ENCODE results near the gene CNR2.
"Not testable (repeated sequence)": the region's sequence is repeated elsewhere in the genome, so short reads cannot be mapped to it uniquely, and the experiment has no call there.

Gene CNR2

DNA sequence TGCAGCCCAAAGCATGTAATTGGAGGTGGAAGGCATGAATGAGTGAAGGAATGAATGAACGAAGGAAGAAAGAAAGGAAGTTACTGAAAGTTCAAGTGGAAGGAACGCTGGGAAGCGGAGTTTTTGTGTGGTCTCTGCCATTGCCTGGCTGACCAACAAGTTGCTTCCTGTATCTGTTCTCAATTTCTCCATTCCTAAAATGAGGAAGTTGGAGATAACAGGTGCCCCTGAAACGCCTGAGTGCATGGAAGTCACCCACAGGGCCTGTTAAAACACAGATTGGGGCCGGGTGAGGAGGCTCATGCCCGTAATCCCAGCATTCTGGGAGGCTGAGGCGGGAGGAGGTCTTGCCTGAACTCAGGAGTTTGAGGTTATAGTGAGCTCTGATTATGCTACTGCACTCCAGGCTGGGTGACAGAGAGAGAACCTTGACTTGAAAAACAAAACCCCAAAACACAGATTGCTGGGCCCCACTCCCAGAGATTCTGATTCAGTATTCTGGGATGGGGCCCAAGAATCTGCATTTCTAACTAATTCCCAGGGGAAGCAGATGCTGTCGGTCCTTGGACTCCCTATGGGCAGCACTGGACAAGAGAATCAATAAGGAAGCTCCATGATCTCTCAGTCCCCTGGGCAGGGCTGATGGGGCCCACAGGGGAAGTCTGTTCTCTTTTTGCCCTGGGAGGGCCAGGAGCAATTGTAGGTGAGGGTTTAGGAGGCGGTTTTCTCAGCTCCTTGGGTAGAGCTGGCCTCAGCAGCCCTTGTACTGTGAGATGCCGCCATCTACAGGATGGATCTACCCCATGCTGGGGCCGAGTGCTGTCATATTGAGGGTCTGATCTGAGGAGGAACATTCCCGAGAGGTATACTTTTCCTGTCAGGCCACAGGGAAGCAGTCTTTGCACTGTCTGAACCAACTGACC lies 3.3 kb upstream of the CNR2 start:
- no peak for DNase-seq

DNA sequence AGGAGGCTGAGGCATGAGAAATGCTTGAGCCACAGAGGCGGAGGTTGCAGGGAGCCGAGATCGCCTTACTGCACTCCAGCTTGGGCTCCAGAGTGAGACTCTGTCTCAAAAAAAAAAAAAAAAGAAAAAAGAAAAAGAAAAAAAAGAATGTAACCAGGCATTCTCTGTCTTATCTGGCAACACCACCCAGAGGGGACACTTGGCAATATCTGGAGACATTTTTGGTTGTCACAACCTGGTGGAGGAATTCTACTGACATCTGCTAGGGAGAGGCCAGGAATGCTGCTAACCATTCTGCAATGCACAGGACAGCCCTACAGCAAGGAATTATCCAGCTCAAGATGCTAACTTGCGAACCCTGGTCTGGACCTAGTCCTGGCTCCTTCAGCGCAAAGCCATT lies 2.3 kb upstream of the CNR2 start:
- DNase-seq = no peak

DNA sequence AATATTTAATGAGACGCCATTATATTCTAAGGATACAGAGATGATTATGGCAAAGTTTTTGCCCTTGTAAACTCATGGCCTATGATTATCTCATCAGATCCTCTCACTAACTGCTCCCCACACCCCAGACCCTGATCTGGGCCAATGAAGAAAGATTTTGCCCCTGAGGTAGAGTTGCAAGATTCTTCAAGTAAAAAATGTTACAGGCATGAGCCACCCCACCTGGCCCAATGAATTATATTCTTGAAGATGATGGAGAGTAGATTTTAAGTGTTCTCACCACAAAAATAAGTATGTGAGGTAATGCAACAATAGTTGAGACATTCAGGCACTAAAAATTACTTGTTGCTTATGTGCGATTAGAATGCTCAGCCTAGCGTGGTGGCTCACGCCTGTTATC lies 1.8 kb upstream of the CNR2 start:
- DNase-seq = no peak

GRCh38 chr1:23911921-23912320 lies 1.2 kb downstream of the CNR2 start:
- DNase-seq = no peak

DNA sequence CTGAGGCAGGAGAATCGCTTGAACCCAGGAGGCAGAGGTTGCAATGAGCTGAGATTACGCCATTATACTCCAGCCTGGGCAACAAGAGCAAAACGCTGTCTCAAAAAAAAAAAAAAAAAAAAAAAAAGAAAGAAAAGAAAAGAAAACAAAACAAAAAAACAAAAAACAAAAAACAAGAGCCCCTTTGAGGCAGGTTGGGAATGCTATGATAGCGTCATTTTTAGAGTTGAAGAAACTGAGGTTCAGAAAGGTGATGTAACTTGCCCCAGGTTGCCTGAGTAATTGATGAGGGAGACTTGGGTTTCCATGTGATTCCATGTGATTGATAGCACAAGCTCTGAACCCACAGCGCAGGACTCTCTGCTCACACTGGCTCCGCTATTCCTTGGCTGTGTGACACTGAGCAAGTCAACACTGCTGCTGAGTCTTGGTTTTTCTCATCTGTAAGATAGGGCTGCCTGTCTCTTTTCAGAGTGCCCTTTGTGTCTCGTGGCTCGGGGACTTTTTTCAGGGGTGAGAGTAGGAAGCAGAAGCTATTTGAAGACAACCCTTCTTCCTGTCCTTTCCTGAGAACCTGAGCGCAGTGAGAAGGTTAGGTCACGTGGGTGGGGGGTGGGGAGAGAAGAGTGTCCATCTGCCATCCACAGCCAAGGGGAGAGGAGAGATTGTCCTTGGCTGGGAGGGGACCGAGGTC lies 2.5 kb downstream of the CNR2 start:
- no peak for DNase-seq

GRCh38 chr1:23910144-23910543 lies 3.0 kb downstream of the CNR2 start:
- no peak for DNase-seq

DNA sequence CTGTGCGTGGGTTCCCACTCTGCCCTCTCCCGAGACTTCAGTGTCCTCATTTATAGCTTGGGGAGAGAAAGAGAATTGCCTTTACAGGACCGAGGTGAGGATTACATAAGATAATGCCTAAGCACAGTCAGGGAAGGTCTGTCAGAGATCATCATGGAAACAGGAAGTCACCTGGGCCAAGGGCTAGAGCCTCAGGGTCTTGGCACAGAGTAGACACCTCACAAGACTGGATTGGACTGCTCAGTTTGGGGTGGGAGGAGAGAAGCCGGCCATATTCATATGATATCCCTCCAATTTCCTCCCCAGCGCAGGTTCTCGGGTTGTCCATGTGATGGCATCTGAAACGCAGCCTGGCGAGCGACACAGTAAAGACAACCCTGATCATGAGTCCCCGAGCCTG lies 3.8 kb downstream of the CNR2 start:
- no peak for DNase-seq

GRCh38 chr1:23908453-23909341 lies 4.5 kb downstream of the CNR2 start:
- DNase-seq = no peak

- DNase-seq = no peak
These were observed 6.4 kb downstream of the CNR2 start for GRCh38 chr1:23906731-23907130.

GRCh38 chr1:23905461-23906025 lies 7.6 kb downstream of the CNR2 start:
- DNase-seq = no peak

DNA sequence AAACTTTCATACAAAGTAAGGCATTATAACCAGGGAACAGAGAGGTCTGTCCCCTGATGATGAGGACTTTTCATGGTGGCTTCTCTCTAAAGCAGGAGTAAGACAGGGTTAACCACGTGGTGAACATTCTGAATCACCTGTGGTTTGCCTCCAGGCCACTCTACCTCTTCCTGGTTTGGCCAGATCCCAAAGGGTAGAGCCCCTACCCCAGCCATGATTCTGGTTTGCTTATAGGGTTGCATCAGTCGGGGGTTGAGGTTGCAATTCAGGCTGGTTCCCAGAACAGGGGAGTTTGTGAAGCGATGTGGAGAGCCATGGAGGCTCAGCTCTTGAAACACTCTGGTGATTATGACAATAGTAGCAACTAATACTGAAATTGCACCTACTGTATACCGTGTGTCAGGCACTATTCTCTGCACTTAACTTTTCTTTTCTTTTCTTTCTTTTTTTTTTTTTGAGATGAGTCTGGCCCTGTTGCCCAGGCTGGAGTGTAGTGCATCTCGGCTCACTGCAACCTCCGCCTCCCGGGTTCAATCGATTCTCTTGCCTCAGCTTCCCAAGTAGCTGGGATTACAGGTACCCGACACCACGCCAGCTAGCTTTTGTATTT lies 8.3 kb downstream of the CNR2 start:
- no peak for DNase-seq

DNA sequence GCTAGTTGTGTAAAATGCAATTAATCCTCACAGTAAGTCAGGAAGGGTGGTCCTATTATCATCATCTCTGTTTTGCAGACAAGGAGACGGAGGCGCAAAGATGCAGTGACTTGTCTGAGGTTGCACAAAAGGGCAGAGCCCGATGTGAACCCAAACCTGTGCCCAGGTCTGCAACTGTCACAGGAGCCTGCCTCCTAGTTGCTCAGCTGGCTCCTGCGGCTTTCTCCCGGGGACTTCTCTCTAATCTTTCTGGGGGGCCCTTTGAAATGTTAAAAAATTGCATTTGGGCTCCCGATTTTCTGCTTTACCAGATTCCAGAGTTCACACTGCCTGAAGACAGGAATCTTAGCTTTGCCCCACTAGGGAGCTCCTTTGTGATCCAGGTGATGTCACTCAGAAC lies 9.4 kb downstream of the CNR2 start:
- DNase-seq = no peak

GRCh38 chr1:23902321-23903278 lies 10.6 kb downstream of the CNR2 start:
- DNase-seq = no peak

GRCh38 chr1:23900017-23900416 lies 13.1 kb downstream of the CNR2 start:
- DNase-seq = not testable (repeated sequence)

DNA sequence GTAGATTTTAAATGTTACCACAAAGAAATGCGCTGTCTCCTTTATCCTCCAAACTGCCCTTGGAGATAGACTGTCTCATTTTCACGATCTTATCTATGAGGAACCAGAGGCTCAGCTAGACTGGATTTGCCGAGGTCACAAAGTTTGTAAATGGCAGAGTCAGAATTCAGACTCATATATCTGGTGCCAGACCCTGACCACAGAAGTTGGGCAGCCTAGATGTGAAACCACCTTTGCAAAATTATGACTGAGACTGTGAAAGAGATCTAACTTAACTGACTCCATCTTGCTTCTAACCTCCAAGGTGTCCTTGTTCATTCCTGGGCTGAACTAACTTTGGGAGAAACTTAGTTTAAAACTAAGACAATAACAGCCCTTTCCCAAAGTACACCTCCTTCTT lies 14.1 kb downstream of the CNR2 start:
- no peak for DNase-seq

DNA sequence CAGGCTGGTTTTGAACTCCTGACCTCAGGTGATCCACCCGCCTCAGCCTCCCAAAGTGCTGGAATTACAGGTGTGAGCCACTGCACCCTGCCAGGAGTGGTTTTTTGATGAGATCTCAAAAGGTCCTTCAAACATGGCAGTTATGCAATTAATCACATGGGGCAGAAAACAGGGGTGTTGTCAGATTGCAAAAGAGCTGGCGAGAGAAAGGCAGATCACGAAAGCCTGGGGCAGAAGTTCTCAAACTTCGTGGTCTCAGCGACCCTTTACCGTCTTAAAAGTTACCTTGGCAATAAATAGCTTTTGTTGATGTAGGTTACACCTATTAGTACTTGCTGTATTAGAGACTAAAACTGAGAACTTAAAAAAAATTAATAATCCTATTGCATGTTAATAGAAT lies 16.1 kb downstream of the CNR2 start:
- no peak for DNase-seq

GRCh38 chr1:23896491-23896890 lies 16.7 kb downstream of the CNR2 start:
- DNase-seq = no peak

DNA sequence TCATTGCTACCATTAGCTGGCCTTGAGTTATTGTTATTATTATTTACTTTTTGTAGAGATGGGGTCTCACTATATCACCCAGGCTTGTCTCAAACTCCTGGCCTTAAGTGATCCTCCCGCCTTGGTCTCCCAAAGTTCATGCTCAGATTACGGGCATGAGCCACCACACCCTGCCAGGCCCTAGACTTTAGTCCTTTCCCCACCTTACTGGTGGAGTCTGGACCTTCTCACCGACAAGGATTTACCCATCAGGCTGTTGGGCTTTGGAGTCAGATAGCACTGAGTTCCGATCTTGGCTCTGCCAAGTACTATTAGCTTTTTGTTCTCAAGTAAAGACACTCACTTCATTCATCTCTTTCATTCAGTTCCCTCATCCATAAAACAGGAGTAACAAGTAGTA lies 17.2 kb downstream of the CNR2 start:
- no peak for DNase-seq

GRCh38 chr1:23895082-23895481 lies 18.1 kb downstream of the CNR2 start:
- no peak for DNase-seq

DNA sequence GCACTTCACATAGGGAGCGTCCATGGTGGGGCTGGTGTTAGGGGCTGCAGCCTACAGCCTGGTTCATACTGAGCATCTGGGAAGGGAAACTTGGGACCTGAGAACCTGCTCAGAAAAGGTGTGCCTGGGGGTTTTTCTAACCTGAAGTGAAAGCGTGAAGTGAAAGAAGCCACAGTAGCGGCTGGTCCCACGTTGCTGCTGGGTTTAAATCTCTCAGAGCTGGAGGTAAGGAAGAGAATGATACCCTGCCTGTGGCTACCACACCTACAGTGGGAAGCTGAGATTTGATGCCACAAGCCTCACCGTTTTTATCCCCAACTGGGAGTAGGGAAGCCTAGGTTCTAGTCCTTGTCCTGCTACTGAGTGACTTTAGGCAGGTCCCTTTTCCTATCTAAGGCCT lies 24.1 kb downstream of the CNR2 start:
- DNase-seq = no peak

GRCh38 chr1:23885222-23885621 lies 27.9 kb downstream of the CNR2 start:
- DNase-seq = no peak

Measured in GOT3 (cell line).